Stimulated activated CD4-positive, alpha-beta T cell treated with anti-CD3 and anti-CD28 coated beads, Interleukin-1b, Interleukin-23, amount 100 ng/mL, for 1 hour (primary cell): ENCODE data around the gene ZNF501.

ENCODE experiments used
- DNase-seq, 2 donors: peaks; one replicate each; pipeline ENCODE4 v3.0.0-alpha.2; 2020; ENCODE audit warnings: low read depth in 2 of 2

The ZNF501 gene

DNA sequence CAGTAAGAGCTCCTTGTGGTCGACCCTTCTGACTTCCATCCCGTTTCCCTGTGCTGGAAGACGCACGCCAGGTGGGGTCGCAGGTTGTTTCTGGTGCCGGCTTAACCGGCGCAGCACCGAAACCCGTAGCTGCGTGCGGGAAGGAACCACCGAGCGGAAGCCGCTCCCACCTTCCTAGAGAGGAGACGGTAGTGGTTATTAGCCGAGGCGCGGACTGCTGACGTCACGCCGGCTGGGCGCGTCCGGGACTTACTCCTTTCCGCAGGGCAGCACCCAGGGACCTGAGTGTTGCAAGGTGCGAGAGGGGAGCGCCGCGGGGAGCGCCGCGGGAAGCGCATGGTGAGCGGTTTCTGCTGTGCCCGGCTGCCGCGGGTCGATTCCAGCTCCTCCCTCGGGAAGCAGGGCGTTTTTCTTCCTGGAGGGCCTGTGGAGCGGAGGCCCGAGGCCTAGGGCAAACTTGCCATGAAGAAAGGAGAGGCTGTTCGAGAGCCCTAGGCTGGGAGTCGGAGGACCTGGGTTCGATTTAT lies at the start of gene ZNF501:
Gene ZNF501 (plus strand): TSS at position 252 of the 527 bp plus-strand sequence. CDS start 4,787 bp downstream, outside the sequence.
- DNase-seq = peak; percentile 56 to 68

- no peak for DNase-seq
Measured at GRCh38 chr3:44680921-44681455, 48.4 kb upstream of the ZNF501 start.

DNA sequence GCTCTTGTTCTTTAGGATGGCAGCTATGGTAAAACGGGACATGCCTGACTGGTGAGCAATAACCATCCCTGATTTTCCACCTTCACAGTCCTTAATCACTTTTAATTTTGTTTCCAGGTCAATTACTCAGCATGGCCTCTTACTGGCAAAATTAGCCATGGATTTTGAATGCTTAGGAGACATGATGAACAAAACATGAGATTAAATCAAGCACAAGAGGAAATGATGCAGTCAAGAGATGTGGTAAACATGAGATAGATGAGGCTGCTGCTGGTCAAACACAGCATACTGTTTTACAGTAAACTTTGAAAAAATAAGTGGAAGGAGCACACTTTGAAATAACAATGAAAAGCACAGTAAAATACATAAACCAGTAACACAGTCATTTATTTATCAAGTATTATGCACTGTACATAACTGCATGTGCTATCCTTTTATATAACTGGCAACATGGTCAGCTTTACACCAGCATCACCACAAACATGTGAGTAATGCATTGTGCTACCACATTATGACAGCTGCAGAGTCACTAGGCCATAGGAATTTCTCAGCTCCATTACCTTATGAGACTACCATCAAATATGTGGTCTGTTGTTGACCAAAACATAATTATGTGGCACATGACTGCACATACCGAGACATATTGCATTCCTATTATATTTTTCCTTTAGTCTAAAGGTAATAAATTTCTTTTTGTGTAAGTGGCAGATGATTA lies 47.1 kb upstream of the ZNF501 start:
- no peak for DNase-seq

DNA sequence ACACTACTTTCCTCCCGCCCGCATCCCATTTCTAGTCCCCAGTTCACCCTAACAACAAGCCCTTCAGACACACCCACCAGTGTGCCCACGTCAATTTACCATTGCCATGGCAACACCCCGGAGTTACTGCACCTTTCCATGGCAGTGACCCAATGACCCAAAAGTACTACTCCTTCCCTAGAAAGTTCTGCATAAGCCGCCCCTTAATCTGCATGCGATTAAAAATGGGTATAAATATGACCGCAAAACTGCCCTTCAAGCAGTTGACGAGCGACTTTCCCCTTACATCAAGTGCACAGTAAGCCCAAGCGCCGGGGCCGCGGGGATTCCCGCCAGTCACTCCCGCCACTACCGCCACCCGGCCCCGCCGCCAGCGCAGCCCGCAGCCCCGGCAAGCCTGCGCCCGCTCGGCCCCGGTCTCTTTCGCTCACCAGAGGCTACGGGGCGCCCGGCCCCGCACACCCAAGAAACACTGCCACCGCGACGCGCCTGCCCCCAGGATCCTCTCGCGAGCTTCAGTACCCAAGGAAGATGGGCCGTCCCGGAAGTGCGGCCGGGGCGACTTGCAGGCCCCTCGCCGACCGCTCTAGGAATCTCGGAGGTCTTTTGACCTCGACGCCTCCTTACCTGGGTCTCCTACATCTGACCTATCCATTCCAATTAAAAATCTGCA lies 44.2 kb upstream of the ZNF501 start:
- DNase-seq = peak in 1 of 2 donors; percentile 23

GRCh38 chr3:44687898-44688297 lies 41.5 kb upstream of the ZNF501 start:
- DNase-seq = no peak

- peak in 1 of 2 donors; percentile 27 for DNase-seq
Measured at GRCh38 chr3:44712455-44713075, 16.9 kb upstream of the ZNF501 start, which contains the start of gene ZNF502. Gene ZNF502, plus strand, starts transcription at chr3:44712660. Its CDS starts 7,602 bp downstream, at chr3:44720262.

DNA sequence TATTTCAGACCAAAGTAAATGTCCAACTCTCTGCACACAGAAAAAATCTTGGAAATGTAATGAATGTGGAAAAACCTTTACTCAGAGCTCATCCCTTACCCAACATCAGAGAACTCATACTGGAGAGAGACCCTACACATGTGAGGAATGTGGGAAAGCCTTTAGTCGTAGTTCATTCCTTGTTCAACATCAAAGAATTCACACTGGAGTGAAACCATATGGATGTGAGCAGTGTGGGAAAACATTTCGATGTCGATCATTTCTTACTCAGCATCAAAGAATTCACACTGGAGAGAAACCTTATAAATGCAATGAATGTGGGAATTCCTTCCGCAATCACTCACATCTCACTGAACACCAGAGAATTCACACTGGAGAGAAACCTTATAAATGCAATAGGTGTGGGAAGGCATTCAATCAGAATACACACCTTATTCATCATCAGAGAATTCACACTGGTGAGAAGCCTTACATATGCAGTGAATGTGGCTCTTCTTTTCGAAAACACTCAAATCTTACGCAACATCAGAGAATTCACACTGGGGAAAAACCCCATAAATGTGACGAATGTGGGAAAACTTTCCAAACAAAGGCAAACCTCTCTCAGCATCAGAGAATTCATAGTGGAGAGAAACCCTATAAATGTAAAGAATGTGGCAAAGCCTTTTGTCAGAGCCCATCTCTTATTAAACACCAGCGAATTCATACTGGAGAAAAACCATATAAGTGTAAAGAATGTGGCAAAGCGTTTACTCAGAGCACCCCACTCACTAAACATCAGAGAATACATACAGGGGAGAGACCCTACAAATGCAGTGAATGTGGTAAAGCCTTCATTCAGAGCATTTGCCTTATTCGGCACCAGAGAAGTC lies 8.0 kb upstream of the ZNF501 start:
- DNase-seq = no peak

DNA sequence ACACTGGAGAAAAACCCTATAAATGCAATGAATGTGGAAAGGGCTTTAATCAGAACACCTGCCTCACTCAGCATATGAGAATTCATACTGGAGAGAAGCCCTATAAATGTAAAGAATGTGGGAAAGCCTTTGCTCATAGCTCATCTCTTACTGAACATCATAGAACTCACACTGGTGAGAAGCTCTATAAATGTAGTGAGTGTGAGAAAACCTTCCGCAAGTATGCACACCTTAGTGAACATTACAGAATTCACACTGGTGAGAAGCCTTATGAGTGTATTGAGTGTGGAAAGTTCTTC lies 7.4 kb upstream of the ZNF501 start:
- DNase-seq = no peak

DNA sequence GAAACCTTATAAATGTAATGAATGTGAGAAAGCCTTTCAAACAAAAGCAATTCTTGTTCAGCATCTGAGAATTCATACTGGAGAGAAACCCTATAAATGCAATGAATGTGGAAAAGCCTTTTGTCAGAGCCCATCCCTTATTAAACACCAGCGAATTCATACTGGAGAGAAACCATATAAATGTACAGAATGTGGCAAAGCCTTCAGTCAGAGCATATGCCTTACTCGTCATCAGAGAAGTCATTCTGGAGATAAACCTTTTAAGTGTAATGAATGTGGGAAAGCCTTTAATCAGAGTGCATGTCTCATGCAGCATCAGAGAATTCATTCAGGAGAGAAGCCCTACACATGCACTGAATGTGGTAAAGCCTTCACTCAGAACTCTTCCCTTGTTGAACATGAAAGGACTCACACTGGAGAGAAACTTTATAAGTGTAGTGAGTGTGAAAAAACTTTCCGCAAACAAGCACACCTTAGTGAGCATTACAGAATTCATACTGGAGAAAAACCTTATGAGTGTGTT lies 5.3 kb downstream of the ZNF501 start:
- DNase-seq = no peak

GRCh38 chr3:44761101-44761423 lies 31.6 kb downstream of the ZNF501 start:
- DNase-seq = no peak

- peak; percentile 93 to 99 for DNase-seq
Measured at GRCh38 chr3:44761424-44762169, 32.2 kb downstream of the ZNF501 start, which contains the start of the genes KIAA1143 and KIF15. Gene KIAA1143, minus strand, starts transcription at chr3:44761619. Its CDS starts 17 bp downstream, at chr3:44761602. Gene KIF15, plus strand, starts transcription at chr3:44761794. Its CDS starts 72 bp downstream, at chr3:44761866.

DNA sequence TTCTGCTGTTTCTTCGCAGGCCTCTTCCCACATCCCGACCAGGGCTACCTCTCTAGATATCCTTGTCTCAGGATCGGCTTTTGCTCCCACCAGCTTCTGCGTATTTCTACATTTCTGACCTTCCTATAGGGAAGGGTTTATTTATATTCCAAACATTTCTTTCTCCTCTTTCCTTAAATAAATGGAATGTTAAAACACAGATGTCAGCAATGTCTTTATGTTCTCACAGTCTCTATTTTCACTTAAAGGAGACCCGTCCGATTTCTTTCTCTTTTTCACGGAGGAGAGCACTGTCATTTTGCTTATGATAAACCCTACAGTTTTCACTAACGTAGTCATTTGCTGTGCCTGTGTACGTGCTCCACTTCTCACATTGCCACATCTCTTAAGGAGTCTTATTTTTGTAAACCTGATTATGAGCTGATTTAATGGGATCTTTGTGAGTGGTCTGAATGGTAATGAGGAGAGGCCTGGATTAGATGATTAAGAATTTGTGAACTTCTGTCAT lies 32.8 kb downstream of the ZNF501 start:
- DNase-seq = no peak

GRCh38 chr3:44762690-44763089 lies 33.3 kb downstream of the ZNF501 start:
- DNase-seq = no peak

GRCh38 chr3:44764248-44764647 lies 34.8 kb downstream of the ZNF501 start:
- no peak for DNase-seq

- no peak for DNase-seq
Measured at GRCh38 chr3:44771424-44772098, 42.1 kb downstream of the ZNF501 start.

- DNase-seq = no peak
Measured at GRCh38 chr3:44772099-44772442, 42.6 kb downstream of the ZNF501 start.

GRCh38 chr3:44782891-44783290 lies 53.5 kb downstream of the ZNF501 start:
- DNase-seq = no peak
